NCI-H82 treated with DMSO at 0.1 percent for 48 hours (cell line): ENCODE results near the gene AKT3.
A peak's percentile ranks its signal among the peaks of the same experiment; 100 is the strongest.
"Not testable (repeated sequence)": the region's sequence is repeated elsewhere in the genome, so short reads cannot be mapped to it uniquely, and the experiment has no call there.

Experiments
- DNase-seq: peaks from one replicate; lab custom pipeline; 2025; ENCODE audit not compliant: unreplicated experiment; lab: John Stamatoyannopoulos, UW

Gene AKT3

DNA sequence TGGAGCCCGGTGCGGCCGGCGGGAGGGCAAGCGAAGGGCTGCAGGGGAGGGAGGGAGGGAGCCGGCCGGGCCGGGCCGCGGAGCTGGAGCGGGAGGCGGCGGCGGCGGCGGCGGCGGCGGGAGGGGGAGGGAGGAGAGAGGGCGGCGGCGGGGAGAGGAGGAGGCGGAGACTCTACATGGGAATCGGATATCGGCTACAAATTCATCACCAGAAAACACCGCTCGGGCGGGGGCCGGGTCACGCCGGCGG is at the start of gene AKT3:
AKT3 (minus strand) TSS at position 42 of the 250 bp plus-strand sequence. CDS start 7,073 bp downstream, outside the sequence.
- peak; percentile 69 for DNase-seq

DNA sequence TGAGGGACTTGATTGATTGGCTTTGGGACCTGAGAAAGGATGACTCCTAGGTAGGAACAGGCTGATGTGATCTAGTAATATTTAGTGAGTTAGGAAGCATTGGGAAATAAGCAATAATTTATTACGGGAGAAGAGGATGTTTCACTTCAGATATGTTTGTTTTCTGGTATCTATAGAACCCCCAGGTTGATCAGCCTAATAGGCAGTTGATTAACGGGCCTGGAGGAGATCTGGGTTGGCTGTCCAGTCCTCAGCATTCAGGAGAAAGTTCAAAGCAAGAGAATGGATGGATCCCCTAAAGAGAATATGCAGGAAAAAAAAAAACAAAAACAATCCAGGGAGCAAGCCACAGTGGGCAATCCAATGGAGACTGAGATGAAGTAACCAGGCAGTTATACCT is 48.2 kb upstream of the AKT3 start:
- DNase-seq: no peak

- DNase-seq: no peak
Observed at GRCh38 chr1:243896313-243896712, 46.3 kb upstream of the AKT3 start.

DNA sequence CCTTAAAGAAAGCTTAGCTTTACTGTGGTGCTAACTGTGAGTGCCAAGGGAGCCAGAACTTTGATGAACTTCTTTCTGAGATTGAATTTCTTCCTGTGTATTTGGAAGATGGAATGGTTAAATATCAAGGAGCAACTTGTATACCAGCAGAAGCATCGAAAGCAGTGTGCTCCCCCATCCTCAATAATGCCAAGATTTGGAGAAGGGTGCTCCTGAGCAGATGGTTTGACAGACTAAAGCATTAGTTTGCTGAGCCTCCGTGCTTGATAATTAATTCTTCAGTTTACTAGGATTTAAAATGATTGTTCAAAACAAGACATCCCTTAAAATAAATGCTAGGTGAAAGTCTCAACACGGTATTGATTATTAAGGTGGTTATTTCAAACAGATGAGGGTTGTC is 42.4 kb upstream of the AKT3 start:
- peak; percentile 65 for DNase-seq

DNA sequence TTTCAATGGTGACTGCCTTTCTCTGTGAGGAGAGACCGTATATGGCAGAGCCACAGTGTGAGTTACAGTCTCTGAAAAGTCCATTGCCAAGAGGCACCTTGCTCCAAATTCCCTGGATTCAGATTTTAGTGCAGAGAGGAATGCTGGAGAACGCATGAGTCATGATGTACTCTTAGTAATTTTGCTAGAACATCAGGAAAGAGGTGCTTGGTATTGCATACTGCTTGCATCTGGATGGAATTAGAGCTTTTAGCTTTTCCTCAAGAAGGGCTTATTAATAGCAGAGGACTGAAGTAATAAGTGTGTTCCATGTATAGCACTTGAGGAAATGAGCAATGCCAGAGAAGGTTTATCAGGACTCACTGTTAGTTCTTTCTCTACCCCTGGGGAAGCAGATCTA is 40.5 kb upstream of the AKT3 start:
- no peak for DNase-seq

DNA sequence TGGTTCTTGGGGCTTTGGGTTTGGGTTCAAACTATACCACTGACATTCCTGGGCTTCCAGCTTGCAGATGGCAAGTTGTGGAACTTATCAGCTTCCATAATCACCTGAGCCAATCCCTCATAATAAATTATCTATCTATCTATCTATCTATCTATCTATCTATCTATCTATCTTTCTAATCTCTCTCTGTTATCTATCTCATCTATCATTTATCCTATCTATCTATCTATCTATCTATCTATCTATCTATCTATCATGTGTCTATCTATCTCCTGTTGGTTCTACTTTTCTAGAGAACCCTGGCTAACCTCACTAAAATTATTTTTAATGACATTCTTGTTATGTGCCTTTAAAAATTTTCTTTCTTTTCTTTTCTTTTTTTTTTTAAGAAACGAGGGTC is 35.8 kb upstream of the AKT3 start:
- DNase-seq: no peak

- DNase-seq: no peak
Observed at GRCh38 chr1:243884603-243885002, 34.6 kb upstream of the AKT3 start.

DNA sequence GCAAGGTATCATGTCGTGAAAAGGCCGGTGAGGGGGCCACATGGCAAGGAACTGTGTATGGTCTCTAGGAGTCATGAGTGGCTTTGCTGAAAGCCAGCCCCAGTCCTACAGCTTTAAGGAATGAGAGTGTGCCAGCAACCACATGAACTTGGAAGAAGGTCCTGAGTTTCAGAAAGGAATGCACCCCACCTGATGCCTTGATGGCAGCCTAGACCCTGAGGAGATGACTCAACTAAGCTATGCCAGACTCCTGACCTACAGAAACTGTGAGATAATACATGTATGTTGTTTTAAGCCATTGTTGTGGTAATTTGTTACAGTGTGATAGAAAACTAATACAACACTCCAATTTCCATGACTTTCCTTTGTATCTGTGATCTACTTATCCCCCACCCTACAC is 33.5 kb upstream of the AKT3 start:
- no peak for DNase-seq

DNA sequence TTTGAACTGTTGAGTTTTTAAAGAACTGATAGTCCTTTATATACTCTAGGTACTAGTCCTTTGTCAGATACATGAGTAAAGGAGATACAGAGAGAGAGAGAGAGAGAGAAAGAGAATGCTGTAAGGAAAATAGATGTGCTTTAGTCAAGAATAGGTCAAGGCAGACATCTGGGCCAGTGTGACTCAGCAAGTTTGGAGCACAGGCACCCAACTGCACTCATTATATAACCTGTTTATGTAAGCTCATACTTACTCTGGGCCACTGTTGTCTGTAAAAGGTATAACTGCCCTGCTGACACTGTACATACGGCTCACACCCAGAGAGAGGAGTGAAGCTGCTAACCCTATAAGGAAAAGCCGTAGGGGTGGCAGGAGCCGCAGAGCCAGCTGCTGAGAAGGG is 32.2 kb upstream of the AKT3 start:
- DNase-seq: no peak

- not testable (repeated sequence) for DNase-seq
Observed at GRCh38 chr1:243877058-243877457, 27.0 kb upstream of the AKT3 start.

DNA sequence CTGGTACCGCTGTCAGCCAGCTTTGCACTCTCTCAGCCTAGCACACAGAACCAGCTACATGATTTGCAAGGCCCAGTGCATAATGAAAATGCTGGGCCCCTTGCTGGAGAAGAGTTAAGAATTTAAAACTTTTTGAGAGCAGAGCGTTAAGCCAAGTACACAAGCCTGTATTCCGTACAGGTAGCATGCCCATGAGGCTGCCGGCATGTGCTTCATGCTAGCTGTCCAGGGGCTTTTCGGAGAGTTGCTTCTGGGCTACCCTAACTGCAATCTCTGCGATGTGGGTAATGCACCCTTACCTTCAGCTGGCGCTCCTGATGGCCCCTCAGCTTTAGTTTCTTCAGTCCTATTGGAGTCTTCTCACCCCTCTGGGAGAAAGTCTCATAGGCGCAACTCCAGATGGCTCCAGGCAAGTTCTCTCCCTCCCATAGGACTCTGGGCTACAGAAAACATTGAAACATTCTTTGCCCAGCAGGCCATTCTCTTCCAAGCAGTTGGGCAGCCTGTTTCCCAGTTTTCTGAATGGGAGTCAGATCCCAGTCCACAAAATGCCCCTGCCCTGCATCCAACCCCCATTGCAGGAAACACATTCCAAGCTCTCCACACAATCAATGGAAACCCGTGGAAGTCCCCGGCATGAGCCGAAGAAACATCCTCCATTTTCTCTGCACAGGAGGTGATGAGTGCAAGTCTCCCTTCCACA is 5.7 kb upstream of the AKT3 start:
- no peak for DNase-seq

DNA sequence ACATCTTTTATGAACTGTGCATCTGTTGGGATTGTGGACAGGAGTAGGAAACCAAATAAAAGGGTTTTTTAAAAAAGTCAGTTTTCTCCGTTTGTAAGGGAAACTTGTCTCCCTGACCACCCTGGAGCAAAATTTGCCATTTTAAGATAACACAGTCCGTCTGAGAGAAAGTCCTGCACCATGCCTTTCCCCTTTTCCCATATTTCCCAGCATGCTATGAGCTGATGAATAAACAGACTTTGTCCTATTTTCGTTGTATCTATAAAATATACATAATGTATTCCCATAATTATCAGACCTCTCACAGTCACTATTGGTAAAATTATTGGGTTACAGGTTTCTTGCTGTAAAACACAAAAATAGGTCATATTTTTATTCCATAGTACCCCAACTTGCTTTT is 1.7 kb upstream of the AKT3 start:
- no peak for DNase-seq

- peak; percentile 51 for DNase-seq
Observed at GRCh38 chr1:243851257-243851756, 1.3 kb upstream of the AKT3 start.

DNA sequence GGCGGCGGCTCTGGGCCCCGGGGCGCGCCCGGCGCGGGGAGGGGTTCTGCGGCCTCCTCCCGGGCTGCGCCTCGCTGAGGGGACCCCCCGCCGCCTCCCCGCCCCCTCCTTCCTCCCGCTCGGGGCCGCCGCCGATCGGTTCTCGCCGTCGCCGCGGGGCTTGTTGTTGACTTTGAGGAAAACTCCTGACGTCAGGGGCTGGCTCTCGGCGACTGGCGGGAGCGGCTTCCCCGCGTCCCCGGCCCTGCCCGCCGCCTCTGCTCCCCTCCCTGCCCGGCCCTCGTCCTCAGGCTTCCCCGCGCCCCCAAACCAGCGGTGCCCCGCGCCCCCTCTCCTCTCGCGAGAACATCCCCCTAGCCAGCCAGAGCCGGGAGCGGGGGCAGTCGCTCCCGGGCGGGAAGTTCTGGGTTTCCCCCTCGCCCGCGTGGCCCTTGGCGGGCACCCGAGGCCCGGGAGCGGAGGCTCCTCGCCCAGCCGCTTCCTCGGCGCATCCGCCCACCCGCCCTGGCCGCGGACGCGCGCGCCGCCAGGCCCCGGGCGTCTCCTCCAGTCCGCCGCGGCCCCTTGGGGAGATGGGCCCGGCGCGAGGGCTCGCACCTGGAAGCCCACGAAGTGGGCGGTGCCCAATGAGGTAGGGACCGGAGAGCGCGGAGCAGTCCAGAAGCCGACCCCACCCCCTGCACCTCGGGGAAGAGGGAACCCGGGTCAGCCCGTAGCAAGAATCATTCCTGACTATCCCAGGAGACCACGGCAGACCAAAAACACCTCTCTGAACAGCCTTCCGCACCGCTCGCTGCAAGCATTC is 611 bp upstream of the AKT3 start:
- peak; percentile 59 for DNase-seq

- DNase-seq: no peak
Observed at GRCh38 chr1:243849421-243850201, 432 bp downstream of the AKT3 start.

DNA sequence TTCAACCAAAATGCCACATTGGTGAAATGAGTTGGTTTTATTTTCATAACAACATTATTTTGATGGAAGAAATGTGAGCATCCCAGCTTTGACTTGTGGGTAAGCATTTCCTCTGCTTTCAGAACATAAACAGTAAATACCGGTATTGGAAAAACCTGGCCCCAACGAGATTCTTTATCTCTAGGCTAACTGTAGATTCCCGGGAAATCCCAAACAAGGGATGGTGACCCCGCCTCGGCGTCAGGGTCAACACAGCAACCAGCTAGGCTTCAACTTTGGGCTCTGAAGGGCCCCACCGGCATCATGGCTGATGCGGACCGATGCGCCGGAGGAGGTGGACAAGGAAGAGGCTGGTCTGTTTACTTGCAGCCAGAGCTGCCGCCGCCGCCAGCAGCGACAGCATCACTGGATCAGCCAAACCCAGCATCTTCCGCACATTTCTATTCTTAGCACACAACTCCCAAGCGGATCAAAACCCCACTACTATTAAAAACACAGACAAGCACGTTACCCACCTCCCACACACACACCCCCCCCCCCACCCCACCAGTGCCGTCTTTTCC is 1.1 kb downstream of the AKT3 start:
- peak; percentile 65 for DNase-seq

- no peak for DNase-seq
Observed at GRCh38 chr1:243848165-243848857, 1.7 kb downstream of the AKT3 start.

- DNase-seq: no peak
Observed at GRCh38 chr1:243846761-243847160, 3.3 kb downstream of the AKT3 start.

- DNase-seq: no peak
Observed at GRCh38 chr1:243845888-243846287, 4.2 kb downstream of the AKT3 start.

GRCh38 chr1:243844186-243844585 is 5.9 kb downstream of the AKT3 start:
- DNase-seq: no peak

DNA sequence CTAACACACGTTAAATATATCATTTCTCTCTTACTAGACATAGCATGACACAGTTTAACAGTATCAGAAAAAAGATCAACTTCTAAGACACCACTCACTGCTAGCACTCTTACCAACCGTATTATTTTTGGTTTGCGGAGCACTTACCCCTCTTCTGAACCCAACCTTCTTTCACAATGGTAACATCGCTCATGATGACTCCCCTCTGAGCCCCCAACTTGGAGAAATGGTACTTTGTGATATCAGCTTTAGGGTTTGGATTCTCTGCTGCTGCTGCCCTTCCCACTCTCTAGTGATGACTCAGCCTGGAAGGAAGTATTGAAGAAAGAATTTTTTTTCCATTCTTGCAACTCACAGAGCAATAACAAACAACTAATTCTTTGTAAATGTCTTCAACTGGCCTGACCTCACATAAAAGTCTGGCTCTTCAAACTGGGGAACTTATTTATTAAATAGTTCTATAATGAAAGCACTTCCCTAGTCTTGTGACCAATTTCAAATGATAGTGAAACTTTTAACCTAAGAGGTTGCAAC is 7.0 kb downstream of the AKT3 start:
- DNase-seq: no peak
